ENCODE results near the gene FXYD7. TPM values are rescaled to one million over a fixed set of nuclear protein-coding genes. Genes with fewer than 3 reads are reported as not detected.

Gene FXYD7
- total RNA-seq, 1 experiment from 2014 or later = not detected

DNA sequence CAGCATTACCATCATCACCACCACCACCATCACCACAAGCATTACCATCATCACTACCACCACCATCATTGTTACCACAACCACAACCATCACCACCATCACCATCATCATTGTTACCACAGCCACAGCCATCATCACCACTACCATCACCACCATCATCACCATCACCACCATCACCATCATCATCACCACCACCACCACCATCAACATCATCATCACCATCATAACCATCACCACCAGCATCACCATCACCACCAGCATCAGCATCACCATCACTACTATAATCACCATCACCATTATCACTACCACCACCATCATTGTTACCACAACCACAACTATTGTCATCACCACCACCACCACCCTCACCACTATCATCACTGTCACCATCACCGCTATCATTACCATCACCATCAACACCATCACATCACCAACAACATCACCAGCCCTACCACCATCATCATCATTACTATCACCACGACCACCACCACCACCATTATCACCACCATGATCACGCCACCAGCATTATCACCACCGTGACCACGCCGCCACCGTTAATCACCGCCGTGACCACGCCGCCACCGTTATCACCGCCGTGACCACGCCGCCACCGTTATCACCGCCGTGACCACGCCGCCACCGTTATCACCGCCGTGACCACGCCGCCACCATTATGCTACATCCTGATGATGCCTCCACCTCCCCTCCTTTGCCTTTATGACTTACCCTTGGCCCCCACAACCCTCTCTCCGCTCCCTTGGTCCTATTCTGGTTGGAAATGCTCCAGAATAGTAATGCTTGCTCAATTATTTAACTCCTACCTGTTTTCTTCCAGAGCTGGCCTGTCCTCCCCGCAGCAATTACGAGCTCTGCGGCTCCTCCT, 37.4 kb upstream of the FXYD7 start:
- Histone ChIP-seq H3K27me3 (ENCODE audit: low read length) (no peaks in the 10 kb centered on the region), H2AFZ (ENCODE audit: low read length) (no peak overlapping the region), H3K36me3 (ENCODE audit: low read depth, low read length) (no peaks in the 10 kb centered on the region), H3K4me2 (ENCODE audit: low read length) (no peak overlapping the region), H3K27ac (ENCODE audit: low read length) (no peak overlapping the region), H4K20me1 (ENCODE audit: low read length) (no peaks in the 10 kb centered on the region), H3K4me1 (ENCODE audit: insufficient read depth, low read length) (peaks cover 7% of the 10 kb centered on the region), H3K9me2 (replicated peaks; ENCODE audit: low read length) (no peaks in the 10 kb centered on the region), H3K4me3 (ENCODE audit: low read length) (no peak overlapping the region), H3K9me3 (ENCODE audit: low read length) (no peaks in the 10 kb centered on the region), H3K79me2 (ENCODE audit: low read length) (no peaks in the 10 kb centered on the region), H3K9ac (ENCODE audit: low read length) (no peak overlapping the region), H3F3A (ENCODE audit: low read length, unreplicated experiment) (no peaks in the 10 kb centered on the region)
- BruUV-seq (replicated peaks) = no TSS peak
- DNase-seq = no peak
- no peak for TF ChIP-seq CTCF (conservative IDR thresholded peaks at IDR 0.05; ENCODE audit: low read depth, low read length)
- no peak for TF ChIP-seq EZH2phosphoT487 (IDR thresholded peaks at IDR 0.05; ENCODE audit: borderline replicate concordance, low read length)
- TF ChIP-seq EZH2 (IDR thresholded peaks at IDR 0.05; ENCODE audit: low read length, unreplicated experiment) = no peak
- CTCF ChIA-PET = no interaction called here
- ATAC-seq = no peak
- intact Hi-C loops (cut with micrococcal nuclease) = no loop called here
- POLR2A ChIA-PET (ENCODE audit: unreplicated experiment) = no interaction called here

GRCh38 chr19:35106291-35106583, 36.8 kb upstream of the FXYD7 start:
- ATAC-seq = no peak
- CTCF ChIA-PET = no interaction called here

More at GRCh38 chr19:35106291-35106583, 36.8 kb upstream of the FXYD7 start:
- POLR2A ChIA-PET (ENCODE audit: unreplicated experiment) = no interaction called here
- no TSS peak for BruUV-seq (replicated peaks)
- H3K4me1 ChIP-seq (ENCODE audit: insufficient read depth, low read length) = peaks cover 7% of the 10 kb centered on the region
- H3F3A ChIP-seq (ENCODE audit: low read length, unreplicated experiment) = no peaks in the 10 kb centered on the region
- H3K4me2 ChIP-seq (ENCODE audit: low read length) = no peak overlapping the region
- no peak overlapping the region for H3K9ac ChIP-seq (ENCODE audit: low read length)
- no peaks in the 10 kb centered on the region for H3K9me2 ChIP-seq (replicated peaks; ENCODE audit: low read length)
- no peaks in the 10 kb centered on the region for H3K9me3 ChIP-seq (ENCODE audit: low read length)
- H3K79me2 ChIP-seq (ENCODE audit: low read length) = no peaks in the 10 kb centered on the region
- H2AFZ ChIP-seq (ENCODE audit: low read length) = no peak overlapping the region
- no peaks in the 10 kb centered on the region for H4K20me1 ChIP-seq (ENCODE audit: low read length)
- TF ChIP-seq EZH2phosphoT487 (IDR thresholded peaks at IDR 0.05; ENCODE audit: borderline replicate concordance, low read length) (no peak), EZH2 (IDR thresholded peaks at IDR 0.05; ENCODE audit: low read length, unreplicated experiment) (no peak), CTCF (conservative IDR thresholded peaks at IDR 0.05; ENCODE audit: low read depth, low read length) (no peak)
- intact Hi-C loops (cut with micrococcal nuclease) = no loop called here
- H3K36me3 ChIP-seq (ENCODE audit: low read depth, low read length) = no peaks in the 10 kb centered on the region
- no peak overlapping the region for H3K4me3 ChIP-seq (ENCODE audit: low read length)
- no peak for DNase-seq
- no peaks in the 10 kb centered on the region for H3K27me3 ChIP-seq (ENCODE audit: low read length)
- H3K27ac ChIP-seq (ENCODE audit: low read length) = no peak overlapping the region
